ENCODE measurements around the gene PTGDR. TPM values are rescaled to one million over a fixed set of nuclear protein-coding genes. Genes with fewer than 3 reads are reported as not detected.

Gene PTGDR
- total and polyA plus RNA-seq, 2 of the 8 experiments (the other 6 are each of a cell fraction or from before 2014, with no cell fraction given) = 0.22 to 0.83 TPM

GRCh38 chr14:52259434-52259833 is 8.1 kb upstream of the PTGDR start:
- Histone ChIP-seq H4K20me1 (replicated peaks in 1 of 2; ENCODE audit: control insufficient read depth in 1 of 2, insufficient read depth in 2 of 2, low read length in 2 of 2) (no peaks in the 10 kb centered on the region), H4K91ac (replicated peaks; ENCODE audit: insufficient read length, low read length) (no peak overlapping the region), H3K9me3 (ENCODE audit: insufficient read depth in 2 of 2, low read depth in 1 of 2, low read length in 1 of 2) (no peaks in the 10 kb centered on the region), H3K18ac (ENCODE audit: extremely low read depth, low read length) (no peak overlapping the region), H3K56ac (replicated peaks; ENCODE audit: insufficient read length, low read depth, low read length) (no peak overlapping the region), H2AFZ (ENCODE audit: low read length) (no peak overlapping the region), H2BK5ac (ENCODE audit: low read depth, low read length) (no peak overlapping the region), H3K4me3 (ENCODE audit: extremely low read depth in 1 of 4, insufficient read depth in 2 of 4, low read depth in 3 of 4, low read length in 4 of 4) (no peak overlapping the region), H4K8ac (ENCODE audit: extremely low read depth, insufficient read depth, low read length) (no peak overlapping the region), H2BK120ac (replicated peaks; ENCODE audit: low read depth, low read length) (no peak overlapping the region), H2AK5ac (ENCODE audit: low read depth, low read length) (no peak overlapping the region), H3K14ac (ENCODE audit: insufficient read length) (no peak overlapping the region), H2BK12ac (ENCODE audit: low read depth, low read length) (no peak overlapping the region), H3K4ac (replicated peaks; ENCODE audit: insufficient read length, low read depth, low read length) (no peak overlapping the region), H3K79me1 (ENCODE audit: low read depth, low read length) (no peaks in the 10 kb centered on the region), H4K5ac (ENCODE audit: insufficient read length, low read depth, low read length) (no peak overlapping the region), H3K4me2 (ENCODE audit: insufficient read depth in 1 of 2, low read depth in 2 of 2, low read length in 2 of 2) (no peak overlapping the region), H3K23ac (ENCODE audit: insufficient read length) (no peak overlapping the region), H3K36me3 (ENCODE audit: control insufficient read depth in 2 of 4, insufficient read depth in 4 of 4, low read length in 3 of 4) (no peaks in the 10 kb centered on the region), H3K27ac (ENCODE audit: low read depth, low read length) (no peak overlapping the region), H3K4me1 (replicated peaks in 1 of 4; ENCODE audit: control insufficient read depth in 3 of 4, insufficient read depth in 4 of 4, low read length in 3 of 4) (no peaks in the 10 kb centered on the region), H3K79me2 (ENCODE audit: control insufficient read depth in 1 of 2, insufficient read depth in 2 of 2, low read length in 2 of 2) (no peaks in the 10 kb centered on the region), H3K9ac (replicated peaks in 1 of 4; ENCODE audit: extremely low read depth in 1 of 4, low read depth in 3 of 4, low read length in 3 of 4) (no peak overlapping the region), H2BK20ac (ENCODE audit: low read length) (no peak overlapping the region), H3K23me2 (ENCODE audit: low read depth, low read length) (no peaks in the 10 kb centered on the region), H3K27me3 (replicated peaks in 1 of 4; ENCODE audit: control insufficient read depth in 3 of 4, extremely low read depth in 1 of 4, insufficient read depth in 3 of 4, low read length in 3 of 4) (no peaks in the 10 kb centered on the region), H2BK15ac (ENCODE audit: low read length) (no peak overlapping the region)
- CTCF ChIA-PET (ENCODE audit: partially characterized antibody) = interaction anchor here (1.1 kb wide), 1 partner anchor 41 kb away, joined by 3 read pairs; no protein-coding TSS in a partner anchor
- DNase-seq (ENCODE audit: low read depth in 1 of 2, low spot score in 2 of 2) (no peak), FAIRE-seq (no peak)
- 81% methylated on average over 5 of the region's 5 CpGs; no CpG with 5 or more reads in 1 of the 2 experiments for WGBS, 2 experiments (ENCODE audit: extremely low coverage in 1 of 2, insufficient coverage in 1 of 2, insufficient read length in 1 of 2, insufficient replicate concordance in 2 of 2, low coverage in 1 of 2, low lambda C conversion rate in 2 of 2, missing lambda C conversion rate in 1 of 2)
- POLR2A ChIA-PET (ENCODE audit: partially characterized antibody) = no interaction called here
- no peak for TF ChIP-seq SP1 (IDR thresholded peaks at IDR 0.05; ENCODE audit: low read depth, low read length)
- no peak for TF ChIP-seq MAX (IDR thresholded peaks at IDR 0.05)
- TF ChIP-seq ATF3 (IDR thresholded peaks at IDR 0.05; ENCODE audit: insufficient read depth, low read depth, low read length) = no peak
- no peak for TF ChIP-seq JUN (IDR thresholded peaks at IDR 0.05; ENCODE audit: low read depth, low read length)
- no peak for TF ChIP-seq CBX8 (IDR thresholded peaks at IDR 0.05; ENCODE audit: borderline replicate concordance, low read depth, low read length)
- TF ChIP-seq RBBP5 (IDR thresholded peaks at IDR 0.05; ENCODE audit: borderline replicate concordance, low read depth, low read length) = no peak
- no peak for TF ChIP-seq CTBP2 (IDR thresholded peaks at IDR 0.05; ENCODE audit: borderline replicate concordance, insufficient read depth, insufficient read length, low read length)
- no peak for TF ChIP-seq YY1 (IDR thresholded peaks at IDR 0.05; ENCODE audit: low read depth, low read length)
- TF ChIP-seq ASH2L (IDR thresholded peaks at IDR 0.05; ENCODE audit: low read length) = no peak
- no peak for TF ChIP-seq SP4 (IDR thresholded peaks at IDR 0.05; ENCODE audit: low read length)
- TF ChIP-seq KDM5A (IDR thresholded peaks at IDR 0.05; ENCODE audit: low read length) = no peak

All from H1 (cell line).